OCI-LY3 (cell line): Measurements from ENCODE around the gene ZNF786.

Experiments
- EZH2phosphoT487 ChIP-seq: fragments of 200-600 bp; shearing (Covaris generic); IDR thresholded peaks from 2 replicates; pipeline ENCODE4 v1.6.1; 2018; ENCODE audit warnings: antibody characterized with exemption, mixed run types, low read depth
- TF ChIP-seq, protein P1 (sequence below): fragments of 200-600, 300-600 bp; sonication (generic); IDR thresholded peaks from 2 replicates; pipeline ENCODE4 v1.5.1; 2014; ENCODE audit warnings: antibody characterized with exemption, low read length, low read depth

DNA sequence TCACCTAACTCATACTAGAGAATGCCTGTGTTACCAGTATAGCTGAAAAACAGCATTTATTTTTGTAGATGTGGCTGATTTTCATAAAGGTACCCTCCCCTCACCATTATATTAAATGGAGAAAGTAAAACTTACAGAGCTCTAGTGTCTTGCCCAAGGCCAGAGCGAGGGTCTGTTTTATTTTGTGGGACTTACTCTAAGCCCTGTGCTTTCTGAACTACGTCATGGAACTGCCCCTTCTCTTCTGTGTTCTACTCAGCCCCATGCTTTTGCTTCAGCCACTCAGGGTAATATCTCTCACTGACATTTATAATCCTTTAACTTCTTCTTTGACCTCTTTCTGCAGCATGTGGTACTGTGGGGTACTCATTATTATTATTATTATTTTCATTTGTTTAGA, 10.3 kb upstream of the ZNF786 start:
- TF ChIP-seq, protein P1, sequence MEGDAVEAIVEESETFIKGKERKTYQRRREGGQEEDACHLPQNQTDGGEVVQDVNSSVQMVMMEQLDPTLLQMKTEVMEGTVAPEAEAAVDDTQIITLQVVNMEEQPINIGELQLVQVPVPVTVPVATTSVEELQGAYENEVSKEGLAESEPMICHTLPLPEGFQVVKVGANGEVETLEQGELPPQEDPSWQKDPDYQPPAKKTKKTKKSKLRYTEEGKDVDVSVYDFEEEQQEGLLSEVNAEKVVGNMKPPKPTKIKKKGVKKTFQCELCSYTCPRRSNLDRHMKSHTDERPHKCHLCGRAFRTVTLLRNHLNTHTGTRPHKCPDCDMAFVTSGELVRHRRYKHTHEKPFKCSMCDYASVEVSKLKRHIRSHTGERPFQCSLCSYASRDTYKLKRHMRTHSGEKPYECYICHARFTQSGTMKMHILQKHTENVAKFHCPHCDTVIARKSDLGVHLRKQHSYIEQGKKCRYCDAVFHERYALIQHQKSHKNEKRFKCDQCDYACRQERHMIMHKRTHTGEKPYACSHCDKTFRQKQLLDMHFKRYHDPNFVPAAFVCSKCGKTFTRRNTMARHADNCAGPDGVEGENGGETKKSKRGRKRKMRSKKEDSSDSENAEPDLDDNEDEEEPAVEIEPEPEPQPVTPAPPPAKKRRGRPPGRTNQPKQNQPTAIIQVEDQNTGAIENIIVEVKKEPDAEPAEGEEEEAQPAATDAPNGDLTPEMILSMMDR: no peak
- TF ChIP-seq EZH2phosphoT487: no peak
